ENCODE measurements around the gene DDO.

DDO gene

GRCh38 chr6:110421749-110422443, 6.5 kb upstream of the DDO start:
- no peak for DNase-seq (ENCODE audit: low read depth in 2 of 2)

DNA sequence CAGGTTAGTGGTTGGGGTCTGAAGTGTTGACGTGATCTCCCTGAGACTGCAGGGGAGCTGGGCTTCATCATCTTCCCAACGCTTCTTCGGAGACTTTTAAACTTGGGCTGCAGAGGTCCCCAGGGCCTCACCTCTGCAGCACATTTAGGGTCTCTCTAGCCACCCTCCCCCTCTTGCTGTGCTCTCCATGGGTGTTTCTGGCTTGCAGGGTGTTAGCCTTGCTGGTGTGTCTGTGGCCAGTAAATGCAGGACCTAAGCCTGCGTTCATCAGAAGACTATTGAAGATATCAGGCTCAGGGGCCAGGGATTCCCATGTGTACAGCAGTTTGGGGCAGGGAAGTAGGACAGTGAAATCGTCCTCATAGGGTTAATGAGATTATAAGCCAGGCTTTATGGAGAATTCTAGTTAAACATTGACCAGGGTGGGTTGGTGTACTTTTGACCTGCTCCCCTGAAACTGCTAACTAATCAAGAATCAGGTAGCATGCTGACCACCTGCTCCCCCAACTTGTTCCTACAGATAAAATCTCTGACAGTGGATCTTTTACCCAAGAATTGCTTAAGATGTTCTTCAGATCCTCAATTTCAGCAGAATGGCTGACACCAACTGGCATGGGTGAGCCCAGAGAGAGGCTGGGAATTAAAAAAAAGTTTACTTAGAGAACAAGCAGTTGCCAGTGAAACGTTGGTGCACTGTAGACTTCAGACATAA, 3.8 kb upstream of the DDO start:
- no peak for DNase-seq (ENCODE audit: low read depth in 2 of 2)

DNA sequence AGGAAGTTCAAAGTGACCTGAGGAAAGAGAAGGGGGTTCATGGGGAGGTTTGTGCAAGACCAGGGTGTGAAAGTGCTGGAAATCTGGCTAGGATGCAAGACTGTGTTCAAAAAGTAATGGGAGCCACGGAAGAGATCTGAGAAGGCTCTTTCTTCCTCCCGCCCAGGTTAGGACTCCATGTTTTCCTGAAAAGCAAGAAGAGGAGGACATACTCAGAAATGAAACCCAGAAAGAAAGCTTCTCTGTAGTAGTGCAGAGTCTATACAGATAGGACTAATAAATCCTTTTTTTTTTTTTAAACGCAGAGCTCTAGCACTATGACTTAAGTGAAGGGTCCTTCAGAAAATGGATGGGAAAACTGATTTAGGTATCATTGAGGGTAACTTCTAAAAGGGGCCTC, 3.2 kb upstream of the DDO start:
- DNase-seq (ENCODE audit: low read depth in 2 of 2) = no peak

DNA sequence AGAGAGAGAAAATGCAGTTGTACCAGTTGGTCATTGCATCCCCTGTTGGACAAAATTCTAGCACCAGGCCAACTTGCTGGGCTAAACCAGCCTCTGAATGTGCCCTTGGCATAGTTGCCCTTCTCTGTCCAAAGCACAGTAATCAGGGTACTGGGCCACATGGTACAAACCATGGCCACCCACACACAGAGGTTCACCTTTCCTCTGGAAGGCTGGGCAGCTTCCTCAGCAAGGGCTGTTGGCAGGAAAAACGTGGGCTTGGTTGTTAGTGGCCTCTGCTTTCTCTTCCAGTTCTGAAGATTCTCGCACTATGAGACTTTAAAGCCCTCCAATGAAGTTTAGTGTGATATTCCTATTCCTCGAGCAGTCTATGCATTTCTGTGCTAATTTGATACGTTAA, 706 bp downstream of the DDO start:
- no peak for DNase-seq (ENCODE audit: low read depth in 2 of 2)

DNA sequence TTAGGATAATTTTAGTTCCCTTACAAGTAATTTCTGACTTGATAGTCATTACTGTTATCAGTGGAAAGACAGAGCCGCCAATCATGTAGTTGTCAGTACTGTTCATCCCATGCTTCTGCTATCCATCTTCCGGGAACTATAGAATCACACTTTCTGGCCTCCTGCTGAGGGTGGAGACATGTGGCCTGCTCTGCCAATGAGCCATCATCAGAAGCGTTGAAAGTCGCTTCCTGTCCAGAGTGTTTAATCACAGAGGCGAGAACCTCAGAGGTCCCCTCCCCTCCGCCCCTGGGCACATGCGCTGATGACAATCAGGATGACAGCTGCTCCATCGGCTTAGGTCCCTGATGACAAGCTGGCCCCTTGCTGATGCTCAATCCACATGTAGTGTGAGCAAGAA, 3.0 kb downstream of the DDO start:
- no peak for DNase-seq (ENCODE audit: low read depth in 2 of 2)

DNA sequence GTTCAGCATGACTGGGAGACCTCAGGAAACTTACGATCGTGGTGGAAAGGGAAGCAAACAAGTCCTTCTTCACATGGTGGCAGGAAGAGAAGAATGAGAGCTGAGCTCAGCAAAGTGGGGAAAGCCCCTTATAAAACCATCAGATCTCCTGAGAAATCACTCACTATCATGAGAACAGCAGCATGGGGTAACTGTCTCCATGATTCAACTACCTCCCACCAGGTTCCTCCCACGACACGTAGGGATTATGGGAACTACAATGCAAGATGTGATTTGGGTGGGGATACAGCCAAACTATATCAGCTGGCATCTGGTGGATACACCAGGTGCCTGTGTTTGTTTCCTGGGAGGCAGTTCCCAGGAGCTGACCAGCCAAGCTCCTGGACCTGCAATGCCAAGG, 4.9 kb downstream of the DDO start:
- no peak for DNase-seq (ENCODE audit: low read depth in 2 of 2)

DNA sequence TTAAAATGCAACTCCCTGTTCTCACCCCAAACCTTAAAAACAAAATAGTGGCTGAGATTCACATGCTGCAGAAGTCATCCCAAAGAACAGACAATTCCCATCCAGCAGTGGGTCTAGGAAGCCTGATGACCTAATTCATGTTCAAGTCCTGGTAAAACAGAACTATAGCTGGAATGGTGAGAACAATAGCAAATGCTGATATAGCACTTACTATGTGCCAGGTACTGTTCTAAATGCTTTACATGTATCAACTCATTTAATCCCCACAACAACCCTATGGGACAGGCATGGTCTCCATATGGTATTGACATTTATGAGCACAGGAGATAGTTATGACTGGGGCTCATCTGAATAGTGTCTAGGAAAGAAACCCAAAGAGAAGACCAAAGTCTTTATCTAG, 5.6 kb downstream of the DDO start:
- DNase-seq (ENCODE audit: low read depth in 2 of 2) = no peak

DNA sequence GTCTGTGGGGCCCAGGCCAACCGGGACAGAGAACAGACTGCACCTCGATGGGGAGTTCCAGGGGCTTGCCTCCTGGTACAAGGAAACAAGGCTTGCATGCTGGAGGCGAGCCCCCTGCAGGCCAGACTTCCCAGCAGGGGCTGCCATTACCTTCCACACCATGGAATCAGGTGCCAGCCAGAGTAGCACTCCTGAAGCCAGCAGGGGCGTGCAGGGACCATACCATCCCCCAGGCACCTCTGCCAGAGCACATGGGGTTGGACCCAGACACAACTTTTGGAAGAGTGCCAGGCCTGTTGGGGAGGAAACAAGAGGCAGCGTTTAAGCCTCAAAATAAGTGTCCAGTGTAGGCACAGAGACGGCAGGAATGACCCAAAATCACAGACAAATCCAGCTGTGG, 6.5 kb downstream of the DDO start:
- DNase-seq (ENCODE audit: low read depth in 2 of 2) = no peak

- DNase-seq (ENCODE audit: low read depth in 2 of 2) = no peak
These were observed 10.8 kb downstream of the DDO start for GRCh38 chr6:110404607-110405006.

DNA sequence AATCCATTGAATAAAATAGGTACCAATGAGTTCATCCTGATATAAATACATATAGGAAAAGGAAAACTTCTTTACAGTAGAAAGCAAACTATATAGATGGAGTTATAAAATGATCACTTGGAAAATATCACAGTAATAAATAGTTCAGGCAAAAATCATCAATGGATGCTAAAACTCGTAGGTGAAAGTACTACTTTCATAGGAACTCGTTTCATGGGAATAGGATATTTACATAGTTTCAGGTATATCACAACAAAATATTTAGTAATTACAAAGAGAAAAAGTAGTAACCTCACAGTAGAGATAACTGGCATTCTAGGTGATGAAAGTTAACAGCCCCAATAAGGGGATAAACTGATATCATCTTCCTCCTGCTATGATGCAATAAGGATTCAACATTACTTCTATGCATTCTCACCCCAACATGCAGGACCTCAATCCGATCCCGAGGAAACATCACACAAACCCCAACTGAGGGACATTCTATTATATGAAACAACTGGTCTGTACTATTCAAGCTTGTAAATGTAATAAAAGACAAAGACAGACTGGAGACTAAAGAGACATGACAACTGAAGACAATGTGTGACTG, 13.7 kb downstream of the DDO start:
- no peak for DNase-seq (ENCODE audit: low read depth in 2 of 2)

- DNase-seq (ENCODE audit: low read depth in 2 of 2) = no peak
These were observed 15.2 kb downstream of the DDO start for GRCh38 chr6:110400208-110400607.

DNA sequence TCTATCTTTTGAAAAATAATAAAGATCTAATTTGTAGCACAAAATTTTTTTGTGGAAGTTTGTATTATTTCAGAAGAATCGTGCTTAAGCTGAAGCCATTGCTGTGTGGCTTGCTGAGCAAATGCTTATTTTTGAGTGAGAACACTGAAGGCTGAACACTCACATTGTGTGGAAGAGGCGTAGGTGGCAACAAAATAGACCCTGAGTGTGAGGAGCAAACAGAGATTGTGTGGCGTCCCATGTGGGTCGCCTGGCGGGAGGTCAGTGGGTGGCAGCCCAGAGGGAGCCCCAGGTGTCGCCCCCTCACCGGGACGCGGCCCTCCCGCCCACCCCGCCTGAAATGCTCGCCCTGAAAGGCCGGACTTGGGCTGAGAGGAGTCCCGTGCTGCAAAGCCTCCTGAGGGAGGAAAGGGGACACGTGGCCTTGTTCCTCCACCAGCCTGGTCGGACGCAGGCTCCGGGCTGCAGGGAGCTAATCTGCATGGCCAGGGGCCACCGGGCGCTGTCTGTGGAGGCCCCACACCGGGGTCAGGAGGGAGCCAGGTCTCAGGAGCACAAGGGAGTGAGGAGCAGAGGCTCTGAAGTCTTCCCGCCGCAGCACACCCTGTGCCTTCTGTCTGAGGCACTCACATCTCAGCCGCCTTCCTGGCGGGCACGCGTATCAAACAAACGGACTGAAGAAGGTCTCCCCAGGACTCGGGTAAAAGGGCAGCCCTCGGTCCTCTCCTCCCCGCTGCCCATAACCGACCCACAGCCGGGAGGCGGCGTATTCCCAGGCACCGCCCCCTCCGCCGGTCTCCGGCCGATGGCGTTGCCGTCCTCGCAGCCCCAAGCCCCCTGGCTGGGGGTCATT, 15.9 kb downstream of the DDO start:
- DNase-seq (ENCODE audit: low read depth in 2 of 2) = no peak

- DNase-seq (ENCODE audit: low read depth in 2 of 2) = no peak
These were observed 16.6 kb downstream of the DDO start for GRCh38 chr6:110398778-110399177.

DNA sequence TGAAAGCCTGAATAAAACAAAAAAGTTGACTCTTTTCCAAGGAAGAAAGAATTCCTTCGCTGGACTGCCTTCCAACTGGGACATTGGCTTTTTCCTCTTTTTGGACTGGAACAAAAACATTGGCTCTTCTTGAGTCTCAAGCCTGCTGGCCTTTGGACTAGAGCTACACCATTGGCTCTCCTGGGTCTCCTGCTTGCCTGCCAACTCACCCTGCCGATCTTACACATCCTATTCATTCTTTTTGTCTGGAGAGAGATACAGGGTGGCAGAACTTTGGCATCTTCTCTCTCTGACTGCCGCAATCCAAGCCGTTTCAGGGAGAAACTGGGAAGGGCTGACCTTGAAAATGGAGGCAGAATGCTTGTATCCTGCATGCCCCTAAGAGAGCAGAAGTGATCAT, 20.2 kb downstream of the DDO start:
- no peak for DNase-seq (ENCODE audit: low read depth in 2 of 2)

GRCh38 chr6:110394409-110394808, 21.0 kb downstream of the DDO start:
- no peak for DNase-seq (ENCODE audit: low read depth in 2 of 2)

DNA sequence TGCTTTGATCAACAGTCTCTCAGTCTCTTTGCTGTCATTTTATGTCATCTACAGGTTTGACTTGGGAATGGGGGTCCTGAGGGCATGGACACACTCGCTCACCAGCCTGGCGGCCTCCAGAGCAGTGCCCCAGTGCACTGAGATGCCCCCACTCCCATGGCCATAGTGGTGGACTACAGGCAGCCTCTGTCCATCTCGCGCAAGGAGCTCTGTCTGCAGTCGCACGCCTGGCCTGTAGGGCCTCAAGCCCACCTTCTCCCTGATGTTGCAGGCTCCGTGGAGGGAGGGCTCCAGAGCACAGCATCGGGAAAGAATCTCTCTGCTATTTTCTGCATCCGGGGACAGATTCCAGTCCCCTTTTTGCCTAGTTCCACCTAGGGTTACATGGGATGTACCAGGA, 22.6 kb downstream of the DDO start:
- DNase-seq (ENCODE audit: low read depth in 2 of 2) = no peak

DNA sequence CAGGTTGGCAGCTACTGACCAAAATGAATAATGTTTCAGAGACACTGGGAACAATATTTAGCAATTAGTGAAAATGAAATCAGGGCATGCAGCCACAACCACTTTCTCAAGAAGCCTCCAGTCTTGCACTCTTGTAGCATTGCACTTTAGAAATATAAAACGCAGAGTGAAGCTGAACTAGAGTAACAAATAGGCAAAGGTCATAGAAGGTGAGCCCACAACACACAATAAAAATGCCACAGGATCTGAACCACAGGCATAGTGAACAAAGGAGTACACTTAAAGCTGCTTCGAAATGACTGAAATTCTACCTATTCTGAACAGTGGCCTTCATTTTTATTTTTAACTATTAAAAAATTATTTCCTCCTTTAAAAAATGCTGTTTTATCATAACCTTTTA, 25.0 kb downstream of the DDO start:
- DNase-seq (ENCODE audit: low read depth in 2 of 2) = no peak

DNA sequence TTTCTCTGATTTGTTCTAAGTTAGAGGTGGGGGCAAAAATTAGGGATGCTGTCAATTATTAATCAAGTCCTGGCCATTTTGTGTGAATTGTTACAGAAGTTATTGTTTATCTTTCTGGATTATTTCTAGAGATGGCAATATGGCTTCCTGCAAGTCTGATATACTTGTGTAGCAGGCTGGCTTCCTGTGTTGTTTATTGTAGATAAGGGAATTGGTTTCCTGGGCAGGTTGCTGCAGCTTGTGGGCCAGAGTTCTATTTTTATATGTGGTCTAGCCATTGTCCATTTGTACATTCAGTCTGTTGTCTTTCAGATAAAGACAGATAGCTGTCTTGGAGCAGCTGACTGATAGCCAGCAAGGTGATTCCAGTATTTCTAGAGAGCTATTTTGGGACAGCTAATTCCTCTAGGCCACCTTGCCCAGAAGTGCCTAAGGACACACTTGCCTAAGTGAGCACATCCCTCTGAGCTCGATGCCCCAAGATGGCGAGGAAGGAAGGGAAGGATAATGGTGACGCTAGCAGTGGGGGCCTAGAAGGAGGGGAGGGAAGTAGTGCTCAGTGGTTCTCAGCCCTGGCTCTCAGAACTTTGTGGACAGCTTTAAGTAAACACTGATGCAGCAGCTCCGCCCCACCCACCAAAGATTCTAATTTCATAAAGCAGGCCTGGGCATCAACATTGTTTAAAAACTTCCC, 25.5 kb downstream of the DDO start:
- no peak for DNase-seq (ENCODE audit: low read depth in 2 of 2)

DNA sequence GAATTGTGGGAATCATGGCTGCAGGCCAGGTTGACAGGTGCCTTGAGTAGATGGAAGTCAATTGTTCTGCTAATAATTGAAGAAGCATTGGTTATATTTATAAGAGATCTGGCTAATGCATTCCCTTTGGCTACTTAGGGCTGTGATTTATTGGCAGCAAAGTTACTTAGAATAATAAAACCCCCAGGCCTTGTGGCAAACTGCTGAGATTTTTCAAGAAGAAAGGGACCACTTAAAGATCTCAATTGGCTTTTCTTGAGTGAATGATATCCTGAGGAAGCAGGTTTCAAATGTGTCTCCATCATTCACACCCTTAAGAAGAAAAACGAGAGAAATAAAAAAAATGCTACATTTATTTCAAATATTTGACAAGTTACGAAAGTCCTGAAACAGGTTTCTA, 27.4 kb downstream of the DDO start:
- DNase-seq (ENCODE audit: low read depth in 2 of 2) = no peak

GRCh38 chr6:110385458-110385863, 29.9 kb downstream of the DDO start:
- DNase-seq (ENCODE audit: low read depth in 2 of 2) = no peak

- no peak for DNase-seq (ENCODE audit: low read depth in 2 of 2)
These were observed 36.8 kb downstream of the DDO start for GRCh38 chr6:110378552-110378951.

GRCh38 chr6:110369066-110369465, 46.3 kb downstream of the DDO start:
- DNase-seq (ENCODE audit: low read depth in 2 of 2) = no peak

All from activated CD4-positive, alpha-beta T cell treated with anti-CD3 and anti-CD28 coated beads for 24 hours (primary cell).